ENCODE measurements around the gene ALCAM.
"Not testable (repeated sequence)": the region's sequence is repeated elsewhere in the genome, so short reads cannot be mapped to it uniquely, and the experiment has no call there.

ALCAM gene

DNA sequence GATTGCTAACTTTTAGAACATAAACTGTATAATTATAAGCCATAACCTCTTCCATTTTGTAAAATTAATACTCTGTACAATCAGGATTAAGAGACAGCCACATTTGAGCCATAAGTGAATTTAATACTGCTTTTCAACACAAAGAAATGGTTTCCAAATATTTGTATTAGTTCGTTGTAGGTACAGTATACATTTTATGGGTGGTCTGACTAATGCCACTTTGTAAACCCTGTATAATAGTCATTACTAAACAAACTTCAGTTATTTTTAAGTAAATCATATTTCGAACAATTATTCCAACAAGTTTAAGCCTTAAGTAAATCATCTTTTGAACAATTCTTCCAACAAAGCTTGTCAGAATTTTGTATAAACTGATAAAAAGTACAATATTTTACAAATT, 11.0 kb downstream of the ALCAM start:
- TF ChIP-seq ZFX (IDR thresholded peaks at IDR 0.05): no peak
- TF ChIP-seq, protein P1, sequence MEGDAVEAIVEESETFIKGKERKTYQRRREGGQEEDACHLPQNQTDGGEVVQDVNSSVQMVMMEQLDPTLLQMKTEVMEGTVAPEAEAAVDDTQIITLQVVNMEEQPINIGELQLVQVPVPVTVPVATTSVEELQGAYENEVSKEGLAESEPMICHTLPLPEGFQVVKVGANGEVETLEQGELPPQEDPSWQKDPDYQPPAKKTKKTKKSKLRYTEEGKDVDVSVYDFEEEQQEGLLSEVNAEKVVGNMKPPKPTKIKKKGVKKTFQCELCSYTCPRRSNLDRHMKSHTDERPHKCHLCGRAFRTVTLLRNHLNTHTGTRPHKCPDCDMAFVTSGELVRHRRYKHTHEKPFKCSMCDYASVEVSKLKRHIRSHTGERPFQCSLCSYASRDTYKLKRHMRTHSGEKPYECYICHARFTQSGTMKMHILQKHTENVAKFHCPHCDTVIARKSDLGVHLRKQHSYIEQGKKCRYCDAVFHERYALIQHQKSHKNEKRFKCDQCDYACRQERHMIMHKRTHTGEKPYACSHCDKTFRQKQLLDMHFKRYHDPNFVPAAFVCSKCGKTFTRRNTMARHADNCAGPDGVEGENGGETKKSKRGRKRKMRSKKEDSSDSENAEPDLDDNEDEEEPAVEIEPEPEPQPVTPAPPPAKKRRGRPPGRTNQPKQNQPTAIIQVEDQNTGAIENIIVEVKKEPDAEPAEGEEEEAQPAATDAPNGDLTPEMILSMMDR (conservative IDR thresholded peaks at IDR 0.05): no peak
- no peak overlapping the region for H3K27ac ChIP-seq

DNA sequence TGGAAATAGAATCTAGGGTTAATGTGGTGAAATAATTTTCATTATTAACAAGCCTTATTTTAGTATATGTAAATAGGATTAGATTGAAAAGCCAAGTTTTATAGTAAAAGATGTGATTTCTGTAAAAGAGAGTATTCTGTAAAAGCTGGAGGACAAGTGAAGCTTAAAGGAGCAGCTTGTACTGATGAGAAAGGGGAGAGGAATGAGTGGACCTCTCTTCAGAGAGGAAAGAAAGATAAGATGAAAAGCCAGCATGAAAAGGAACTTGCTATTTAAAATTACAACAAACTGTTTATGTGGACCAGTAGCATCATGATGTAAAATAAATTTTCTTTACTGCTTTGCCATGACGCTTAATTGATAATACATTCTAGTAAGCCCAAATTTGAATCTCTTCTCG, 18.5 kb downstream of the ALCAM start:
- TF ChIP-seq ZFX (IDR thresholded peaks at IDR 0.05): no peak
- TF ChIP-seq, protein P1 (conservative IDR thresholded peaks at IDR 0.05): no peak
- H3K27ac ChIP-seq: no peak overlapping the region

DNA sequence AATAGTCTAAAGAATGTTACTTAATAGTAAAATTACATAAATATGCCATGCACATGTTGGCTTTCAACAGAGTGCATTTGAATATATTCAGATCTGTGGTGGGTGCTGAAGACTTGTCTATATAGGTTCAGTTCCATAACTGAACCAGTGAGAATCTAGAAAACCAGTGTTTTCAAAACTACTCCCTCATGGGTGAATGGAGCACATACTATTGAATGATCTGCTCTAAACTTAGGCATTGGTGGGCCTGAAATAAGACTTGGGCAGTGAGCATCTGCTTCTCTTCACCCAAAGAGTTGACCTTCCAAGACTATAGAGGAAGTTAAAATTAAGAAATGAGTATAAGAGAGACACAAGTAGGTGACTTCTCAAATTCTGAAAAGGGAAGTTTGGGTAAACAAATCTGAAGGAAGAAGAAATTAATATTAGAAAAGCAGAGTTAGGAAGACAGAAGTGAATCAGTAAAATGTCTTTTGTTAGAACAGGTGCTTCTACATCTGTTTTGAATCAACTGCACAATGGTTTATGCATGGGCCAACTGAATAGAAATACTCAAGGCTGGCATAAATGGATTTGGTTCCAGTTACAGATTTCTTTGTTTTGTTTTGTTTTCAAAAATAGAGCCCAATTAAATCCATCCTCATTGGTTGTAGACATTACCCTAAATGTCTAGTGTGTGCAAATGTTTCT, 19.3 kb downstream of the ALCAM start:
- TF ChIP-seq ZFX (IDR thresholded peaks at IDR 0.05): no peak
- H3K27ac ChIP-seq: no peak overlapping the region

DNA sequence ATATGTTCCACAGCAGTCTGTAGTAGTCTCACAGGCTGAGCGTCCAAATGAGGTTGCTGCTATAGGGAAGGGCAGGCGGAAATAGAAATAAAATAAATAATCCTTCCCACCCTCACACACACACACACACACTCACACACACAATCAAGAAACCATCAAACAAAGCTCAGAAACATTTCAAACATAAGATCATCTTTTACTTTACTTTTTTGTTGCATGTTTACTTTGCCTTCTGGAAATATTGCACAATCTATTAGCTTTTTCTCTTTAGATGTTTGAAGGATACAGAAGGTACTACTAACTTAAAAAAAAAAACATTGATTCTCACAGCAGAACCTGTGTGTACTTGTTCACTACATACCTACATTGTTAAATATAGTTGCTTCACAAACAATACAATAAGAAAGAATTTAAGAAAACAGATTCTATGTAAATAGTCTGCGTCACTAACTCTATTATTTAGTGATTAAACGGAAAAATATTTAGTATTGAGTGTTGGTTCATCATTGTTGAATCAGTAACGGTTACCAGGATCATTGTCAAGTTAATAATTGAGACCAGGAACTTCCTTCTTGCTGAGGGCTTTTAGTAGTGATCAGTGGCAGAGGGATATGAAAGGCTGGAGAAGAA, 20.5 kb downstream of the ALCAM start:
- TF ChIP-seq, protein P1 (conservative IDR thresholded peaks at IDR 0.05): no peak
- TF ChIP-seq ZFX (IDR thresholded peaks at IDR 0.05): no peak
- H3K27ac ChIP-seq: no peak overlapping the region

DNA sequence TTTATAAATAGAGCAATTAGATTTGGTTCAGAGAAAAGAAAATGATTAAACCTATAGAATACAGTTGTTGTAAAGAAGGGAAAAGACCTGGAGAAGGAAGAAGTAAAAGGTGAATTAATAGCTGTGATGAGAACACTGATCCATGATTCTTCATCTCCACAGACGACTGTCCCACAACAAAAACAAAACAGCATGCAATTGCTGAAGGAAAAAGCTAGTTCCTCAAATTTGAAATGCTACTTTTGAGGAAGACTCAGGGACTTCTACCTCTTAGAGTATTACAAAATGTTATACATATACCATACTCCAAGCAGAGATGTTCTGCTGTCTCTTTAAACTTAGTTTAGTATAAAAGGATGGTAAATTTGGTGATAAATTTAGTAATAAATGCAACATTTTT, 21.5 kb downstream of the ALCAM start:
- H3K27ac ChIP-seq: no peak overlapping the region
- TF ChIP-seq, protein P1 (conservative IDR thresholded peaks at IDR 0.05): no peak
- no peak for TF ChIP-seq ZFX (IDR thresholded peaks at IDR 0.05)

DNA sequence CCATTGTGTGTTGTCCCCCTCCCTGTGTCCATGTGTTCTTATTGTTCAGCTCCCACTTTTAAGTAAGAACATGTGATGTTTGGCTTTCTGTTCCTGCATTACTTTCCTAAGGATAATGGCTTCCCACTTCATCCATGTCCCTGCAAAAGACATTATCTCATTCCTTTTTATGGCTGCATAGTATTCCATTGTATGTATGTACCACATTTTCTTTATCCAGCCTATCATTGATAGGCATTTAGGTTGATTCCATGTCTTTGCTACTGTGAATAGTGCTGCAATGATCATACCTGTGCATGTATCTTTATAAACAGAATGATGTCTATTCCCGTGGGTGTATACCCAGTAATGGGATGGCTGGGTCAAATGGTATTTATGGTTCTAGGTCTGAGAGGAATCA, 23.1 kb downstream of the ALCAM start:
- not testable (repeated sequence) for H3K27ac ChIP-seq

DNA sequence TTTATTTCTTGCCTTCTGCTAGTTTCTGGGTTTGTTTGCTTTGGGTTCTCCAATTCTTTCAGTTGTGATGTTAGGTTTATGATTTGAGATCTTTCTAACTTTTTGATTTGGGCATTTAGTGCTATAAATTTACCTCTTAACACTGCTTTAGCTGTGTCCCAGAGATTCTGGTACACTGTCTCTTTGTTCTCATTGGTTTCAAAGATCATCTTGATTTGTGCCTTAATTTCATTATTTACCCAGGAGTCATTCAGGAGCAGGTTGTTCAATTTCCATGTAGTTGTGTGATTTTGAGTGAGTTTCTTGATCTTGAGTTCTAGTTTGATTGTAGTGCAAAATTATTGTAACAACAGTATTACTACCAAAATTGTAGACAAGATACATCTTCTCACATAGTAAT, 25.9 kb downstream of the ALCAM start:
- not testable (repeated sequence) for H3K27ac ChIP-seq

DNA sequence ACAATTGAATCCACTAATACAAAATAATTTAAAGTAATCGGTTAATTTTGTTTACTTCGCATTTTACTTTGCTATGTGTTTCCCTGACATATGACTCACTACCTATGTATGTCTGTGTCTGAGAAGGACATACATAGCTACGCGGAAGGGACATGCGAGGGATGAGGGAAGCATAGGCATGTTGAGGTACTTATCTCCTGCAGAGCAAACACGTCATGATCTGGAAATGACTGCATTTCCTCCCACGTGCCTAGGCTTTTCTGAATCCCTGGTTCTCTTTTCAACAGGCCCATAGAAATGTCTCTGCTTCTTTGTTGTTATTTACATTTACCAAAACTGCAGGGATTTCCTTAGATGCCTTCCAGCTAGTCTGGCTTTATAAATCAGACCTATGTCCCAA, 27.5 kb downstream of the ALCAM start:
- TF ChIP-seq, protein P1 (conservative IDR thresholded peaks at IDR 0.05): no peak
- no peak for TF ChIP-seq ZFX (IDR thresholded peaks at IDR 0.05)
- no peak overlapping the region for H3K27ac ChIP-seq

DNA sequence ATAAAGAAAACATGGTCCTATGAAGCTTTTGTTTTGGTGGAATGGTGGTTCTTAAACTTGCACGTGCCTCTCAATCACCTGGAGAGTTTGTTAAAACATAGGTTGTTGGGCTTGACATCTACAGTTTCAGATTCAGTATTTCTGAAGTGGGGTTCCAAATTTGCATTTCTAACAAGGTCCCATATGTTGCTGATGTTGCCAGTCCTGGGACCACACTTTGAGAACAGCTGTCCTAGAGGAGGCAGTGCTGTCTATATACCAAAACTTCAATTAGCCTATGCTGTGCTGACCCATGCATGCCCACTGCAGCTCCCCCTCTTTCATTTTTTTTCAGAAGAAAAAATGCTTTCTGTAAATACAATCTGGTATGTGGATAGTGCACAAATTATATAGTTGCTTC, 31.3 kb downstream of the ALCAM start:
- TF ChIP-seq, protein P1 (conservative IDR thresholded peaks at IDR 0.05): no peak
- no peak for TF ChIP-seq ZFX (IDR thresholded peaks at IDR 0.05)
- no peak overlapping the region for H3K27ac ChIP-seq
